NCI-H526 treated with DMSO at 0.1 percent for 48 hours (cell line): ENCODE results near the gene ZAP70.

Experiments
- DNase-seq: peaks from one replicate; lab custom pipeline; 2025; lab: John Stamatoyannopoulos, UW

The ZAP70 gene

DNA sequence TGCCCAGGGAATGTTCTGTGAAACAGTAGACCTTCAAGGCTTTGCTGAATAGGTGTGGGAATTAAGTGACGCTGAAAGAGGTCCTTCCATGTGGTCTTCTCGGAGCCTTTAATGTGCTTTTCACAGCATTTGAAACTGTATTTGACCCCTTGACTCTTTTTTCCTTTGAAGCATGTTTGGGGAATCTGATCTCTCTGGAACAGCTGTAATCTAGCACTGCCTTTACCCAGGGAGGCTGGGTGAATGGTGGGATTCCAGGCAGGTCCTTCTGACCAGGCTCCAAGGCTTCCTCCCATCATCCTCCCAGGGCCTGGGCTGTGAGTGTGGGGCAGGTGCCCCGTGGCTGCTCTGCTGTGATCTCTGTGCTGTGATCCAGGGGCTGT, 4.2 kb downstream of the ZAP70 start:
- DNase-seq, result no peak

DNA sequence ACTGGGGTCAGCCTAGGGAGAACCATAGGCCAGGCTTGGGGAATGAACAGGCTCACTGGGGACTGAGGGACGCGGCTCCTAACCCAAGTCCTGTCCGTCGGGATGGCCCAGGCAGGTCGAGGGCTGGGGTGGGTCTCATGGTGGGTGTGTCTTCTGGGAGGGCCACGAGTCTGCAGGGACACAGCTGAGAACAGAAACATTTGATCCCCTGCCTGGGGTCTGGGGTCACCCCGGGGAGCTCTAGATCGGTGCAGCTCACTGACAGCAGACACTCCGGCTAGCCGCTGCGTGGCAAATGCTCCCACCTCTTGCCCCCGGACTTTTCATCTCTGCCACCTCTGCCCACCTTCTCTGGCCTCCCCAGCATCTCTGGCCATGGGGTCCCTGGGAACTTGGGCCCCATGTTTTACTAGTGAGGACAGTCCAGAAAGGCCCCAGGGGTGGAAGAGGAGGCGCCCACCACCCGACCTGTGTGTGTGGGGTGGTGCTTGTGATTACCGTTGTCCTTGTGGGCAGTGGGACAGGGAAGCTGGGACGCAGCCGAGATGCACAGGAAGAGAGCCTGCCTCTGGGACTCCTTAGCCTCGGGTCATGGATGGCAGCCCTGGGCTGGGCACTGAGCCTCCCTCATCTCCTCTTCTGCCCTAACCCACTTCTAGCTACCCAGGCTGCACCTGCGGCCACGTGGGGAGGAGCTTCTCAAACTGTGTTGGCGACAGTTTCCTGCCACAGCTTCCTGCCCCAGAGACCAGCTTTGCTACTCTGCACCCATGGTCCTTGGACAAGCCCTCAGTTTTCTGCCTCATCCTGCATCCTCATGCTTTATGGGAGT, 4.9 kb downstream of the ZAP70 start:
- DNase-seq, result no peak

DNA sequence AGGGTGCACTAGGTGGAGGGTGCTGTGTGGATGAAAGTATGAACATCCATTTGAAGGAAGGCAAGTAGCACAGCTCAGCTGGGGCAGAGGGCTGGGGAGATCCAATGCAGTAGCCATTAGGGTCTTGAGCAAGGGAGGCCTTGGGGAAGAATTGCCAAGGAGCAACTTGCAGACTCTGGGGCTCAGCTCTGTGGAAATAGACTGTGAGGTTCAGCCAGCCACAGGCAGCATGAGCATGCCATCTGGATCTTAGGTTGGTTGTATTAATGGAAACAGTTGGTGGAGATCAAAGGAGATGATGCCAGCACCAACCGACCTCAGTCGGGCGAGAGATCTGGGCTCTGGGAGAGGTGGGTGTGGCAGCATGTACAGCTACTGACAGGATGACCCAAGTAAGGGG, 5.6 kb downstream of the ZAP70 start:
- DNase-seq, result no peak

DNA sequence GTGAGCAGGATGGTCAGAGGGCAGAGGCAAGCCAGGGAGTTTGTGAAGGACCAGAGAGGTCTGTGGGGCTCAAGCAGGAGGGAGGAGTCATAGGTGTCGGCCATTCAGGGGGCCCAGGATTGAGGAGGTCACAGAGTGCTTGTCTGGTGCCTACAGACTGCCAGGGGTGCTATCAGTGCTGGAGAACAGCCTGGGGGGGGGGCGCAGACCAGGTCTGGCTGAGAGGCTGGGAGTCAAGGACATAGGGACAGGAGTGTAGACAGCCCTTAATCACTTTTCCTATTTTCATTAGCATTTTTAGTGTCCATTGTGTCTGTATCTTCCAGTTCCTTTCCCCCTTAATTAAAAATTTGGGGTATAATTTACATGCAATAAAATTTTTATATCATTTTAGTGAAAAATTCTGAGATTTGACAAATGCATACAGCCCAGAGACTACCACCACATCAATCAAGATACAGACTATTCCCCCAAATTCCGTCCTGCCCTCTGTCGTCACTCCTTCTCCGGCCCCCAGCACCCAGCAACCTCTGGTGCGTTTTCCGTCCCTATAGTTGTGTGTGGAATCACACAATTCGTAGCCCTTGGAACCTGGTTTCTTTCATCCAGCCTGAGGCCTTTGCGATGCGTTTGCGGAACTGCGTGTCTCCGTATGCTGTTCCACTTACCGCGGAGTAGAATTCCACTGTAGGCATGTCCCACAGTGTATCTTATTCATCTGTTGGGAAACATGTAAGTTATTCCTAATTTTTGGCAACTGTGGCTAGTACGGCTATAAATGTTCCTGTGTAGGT, 6.2 kb downstream of the ZAP70 start:
- no peak for DNase-seq

DNA sequence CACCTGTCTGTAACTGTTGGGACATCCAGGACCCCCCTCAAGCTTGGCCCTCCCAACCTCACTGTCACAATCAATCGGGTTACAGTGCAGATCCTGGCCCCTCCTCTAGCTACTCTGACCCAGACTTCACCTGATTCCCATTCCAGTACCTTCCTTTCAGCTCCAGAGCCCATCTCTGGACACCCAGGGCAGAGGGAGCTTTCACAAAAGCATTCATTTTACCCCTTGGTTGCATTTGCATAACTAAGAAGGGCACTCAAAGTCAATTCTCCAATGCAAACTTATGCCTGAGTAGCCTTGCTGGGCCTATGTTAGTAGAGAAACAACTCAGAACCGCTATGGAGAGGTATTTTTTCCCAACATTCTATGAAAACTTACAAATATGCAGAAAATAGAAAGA, 7.4 kb downstream of the ZAP70 start:
- DNase-seq, result no peak

DNA sequence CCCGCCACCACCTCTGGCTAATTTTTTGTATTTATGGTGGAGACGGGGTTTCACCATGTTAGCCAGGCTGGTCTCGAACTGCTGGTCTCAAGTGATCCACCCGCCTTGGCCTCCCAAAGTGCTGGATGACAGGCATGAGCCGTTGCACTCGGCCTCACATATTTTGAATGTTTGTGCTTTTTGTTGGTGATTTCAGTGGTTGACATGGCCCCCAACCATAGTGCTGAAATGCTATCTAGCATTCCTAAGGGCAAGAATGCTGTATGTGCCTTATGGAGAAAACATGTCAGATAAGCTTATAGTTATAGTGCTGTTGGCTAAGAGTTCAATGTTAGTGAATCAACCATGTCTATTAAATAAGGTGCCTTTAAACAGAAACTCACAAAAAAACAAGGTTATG, 8.9 kb downstream of the ZAP70 start:
- DNase-seq, result no peak

DNA sequence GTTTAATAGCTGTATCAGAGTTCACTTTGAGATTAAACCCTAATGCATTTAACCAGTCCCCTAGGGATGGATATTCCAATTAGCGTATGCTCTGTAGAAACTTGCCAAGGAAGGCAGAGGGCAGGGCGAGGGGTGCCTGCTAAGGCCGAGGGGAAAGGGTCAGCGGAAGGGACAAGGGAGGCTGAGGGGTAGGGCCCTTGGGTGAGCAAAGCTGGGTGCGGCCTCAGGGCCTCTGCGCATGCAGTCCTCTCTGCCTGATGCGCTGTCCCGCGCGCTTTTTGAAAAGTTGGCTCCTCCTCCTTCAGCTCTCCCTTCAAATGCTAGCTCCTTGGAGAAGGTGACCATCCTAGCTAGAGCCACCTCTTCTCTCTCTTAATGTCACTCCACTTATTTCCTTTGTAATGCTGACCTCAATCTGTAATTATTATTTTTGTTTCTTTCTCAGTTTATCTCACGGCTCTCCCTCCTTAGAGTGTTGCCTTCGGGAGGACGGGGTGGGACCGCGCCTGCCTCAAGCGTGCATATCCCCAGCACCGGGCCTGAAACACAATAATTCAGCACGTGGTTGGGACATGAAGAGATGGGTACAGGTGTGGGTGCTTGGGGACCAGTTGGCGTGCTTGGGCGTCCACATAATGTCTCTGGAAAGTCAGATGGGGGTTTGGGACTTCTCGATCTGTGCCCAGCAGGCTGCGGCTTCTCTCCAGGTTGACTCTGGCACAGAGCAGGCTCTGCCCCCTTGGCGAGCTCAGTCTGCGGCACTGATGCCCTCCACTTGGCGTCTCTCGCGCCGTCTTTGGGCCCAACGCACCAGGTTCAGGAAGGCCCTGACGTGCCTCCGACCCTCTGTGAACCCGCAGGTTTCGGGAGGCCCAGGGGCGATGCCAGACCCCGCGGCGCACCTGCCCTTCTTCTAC, 10.0 kb downstream of the ZAP70 start:
- DNase-seq, result no peak

DNA sequence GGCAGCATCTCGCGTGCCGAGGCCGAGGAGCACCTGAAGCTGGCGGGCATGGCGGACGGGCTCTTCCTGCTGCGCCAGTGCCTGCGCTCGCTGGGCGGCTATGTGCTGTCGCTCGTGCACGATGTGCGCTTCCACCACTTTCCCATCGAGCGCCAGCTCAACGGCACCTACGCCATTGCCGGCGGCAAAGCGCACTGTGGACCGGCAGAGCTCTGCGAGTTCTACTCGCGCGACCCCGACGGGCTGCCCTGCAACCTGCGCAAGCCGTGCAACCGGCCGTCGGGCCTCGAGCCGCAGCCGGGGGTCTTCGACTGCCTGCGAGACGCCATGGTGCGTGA, 10.7 kb downstream of the ZAP70 start:
- no peak for DNase-seq

DNA sequence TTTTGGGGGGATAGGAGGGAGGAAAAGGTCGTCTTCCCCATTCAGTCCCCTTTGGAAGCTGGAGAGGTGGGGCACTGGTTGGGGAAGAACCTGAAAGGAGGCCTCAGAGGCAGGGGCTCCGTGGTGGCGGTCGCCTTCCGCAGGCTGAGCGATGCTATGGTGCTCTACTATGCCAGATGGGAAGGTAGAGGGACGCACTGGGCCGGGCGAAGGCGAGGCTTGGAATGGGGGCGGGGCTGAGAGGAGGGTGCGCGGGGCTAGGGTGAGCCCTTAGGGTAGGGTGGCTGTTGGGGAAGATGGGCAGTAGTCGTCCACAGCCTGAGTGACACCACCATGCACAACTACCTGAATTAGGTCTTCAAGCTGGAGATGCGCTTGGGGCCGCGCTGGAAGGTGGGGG, 11.1 kb downstream of the ZAP70 start:
- no peak for DNase-seq

DNA sequence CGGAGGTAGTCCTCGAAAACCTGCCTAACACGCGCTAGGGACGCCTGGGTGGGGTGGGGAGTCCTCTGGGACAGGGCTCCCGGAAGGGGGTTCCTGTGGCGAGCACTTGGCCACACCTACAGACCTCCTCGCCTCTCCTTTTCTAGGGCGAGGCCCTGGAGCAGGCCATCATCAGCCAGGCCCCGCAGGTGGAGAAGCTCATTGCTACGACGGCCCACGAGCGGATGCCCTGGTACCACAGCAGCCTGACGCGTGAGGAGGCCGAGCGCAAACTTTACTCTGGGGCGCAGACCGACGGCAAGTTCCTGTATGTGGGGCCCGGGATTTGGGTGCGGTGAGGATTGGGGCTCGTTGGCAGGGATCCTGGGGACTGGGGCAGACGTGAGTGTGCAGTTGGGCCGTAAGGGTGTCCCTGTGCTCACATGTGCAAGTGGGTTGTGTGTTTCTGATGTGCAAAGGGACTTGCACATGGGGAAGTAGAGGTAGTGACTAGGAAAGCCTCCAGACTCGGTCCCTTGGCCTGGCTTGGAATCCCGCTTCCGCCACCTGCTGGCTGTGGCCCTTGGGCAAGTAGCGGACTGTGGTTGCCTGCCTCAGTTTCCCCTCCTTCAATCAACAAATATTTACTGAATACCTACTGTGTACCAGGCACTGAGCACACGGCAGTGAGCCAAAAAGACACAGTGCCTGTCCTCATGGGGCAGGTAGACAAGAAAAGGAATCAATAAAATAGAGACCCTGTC, 11.7 kb downstream of the ZAP70 start:
- no peak for DNase-seq

DNA sequence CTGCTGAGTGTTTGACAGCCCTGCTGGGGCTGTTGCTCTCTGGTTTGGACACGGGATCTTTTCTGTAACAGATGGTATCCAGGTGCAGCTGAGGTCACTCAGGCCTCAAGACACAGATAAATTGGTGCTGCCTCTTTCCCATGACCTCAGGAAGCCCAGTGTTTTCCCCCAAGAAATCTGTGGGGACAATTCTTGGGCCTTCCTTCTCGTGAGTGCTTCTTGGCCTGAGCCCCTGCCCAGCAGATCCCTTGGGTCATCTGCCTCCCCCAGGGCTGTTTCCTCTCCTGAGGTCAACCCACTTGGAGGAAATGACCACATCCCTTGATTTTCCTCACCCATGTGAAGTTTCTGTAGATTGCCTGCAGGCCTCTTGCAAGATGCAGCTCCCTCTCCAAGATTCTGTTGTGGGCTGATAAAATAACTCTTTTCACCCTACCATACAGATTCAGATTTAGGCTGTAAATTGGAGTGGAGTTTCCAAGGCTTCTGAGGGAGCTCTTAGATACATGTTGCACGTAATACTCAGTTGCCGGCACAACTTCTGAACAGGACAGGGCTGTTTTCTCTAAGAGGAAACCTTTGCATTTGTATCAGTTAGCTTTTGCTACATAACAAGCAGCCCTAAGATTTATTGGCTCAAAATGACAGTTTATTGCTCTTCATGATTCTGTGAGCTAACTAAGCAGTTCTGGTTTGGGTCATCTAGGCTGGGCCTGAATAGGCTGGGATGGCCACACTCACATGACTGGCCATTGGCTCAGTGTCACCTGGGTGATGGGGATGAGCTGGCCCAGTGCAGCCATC, 13.1 kb downstream of the ZAP70 start:
- no peak for DNase-seq

DNA sequence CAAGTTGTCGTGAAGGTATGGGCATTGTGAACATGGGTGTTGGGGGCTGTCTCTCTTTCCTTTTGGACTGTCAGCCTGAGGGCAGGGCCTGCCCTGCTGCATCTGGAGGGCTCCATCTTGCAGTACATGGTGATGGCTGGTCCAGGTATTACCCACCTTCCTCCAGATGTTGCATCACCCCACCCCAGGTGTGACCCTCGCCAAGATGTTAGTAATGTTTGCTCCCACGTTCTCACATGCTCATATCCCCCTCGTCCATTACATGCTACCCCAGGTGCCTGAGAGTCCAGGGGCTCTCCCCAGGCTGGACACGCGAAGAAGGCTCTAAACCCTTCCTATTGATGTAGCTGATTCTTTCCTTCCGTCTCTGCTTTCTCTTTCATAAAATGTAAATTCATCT, 13.9 kb downstream of the ZAP70 start:
- DNase-seq, result no peak

DNA sequence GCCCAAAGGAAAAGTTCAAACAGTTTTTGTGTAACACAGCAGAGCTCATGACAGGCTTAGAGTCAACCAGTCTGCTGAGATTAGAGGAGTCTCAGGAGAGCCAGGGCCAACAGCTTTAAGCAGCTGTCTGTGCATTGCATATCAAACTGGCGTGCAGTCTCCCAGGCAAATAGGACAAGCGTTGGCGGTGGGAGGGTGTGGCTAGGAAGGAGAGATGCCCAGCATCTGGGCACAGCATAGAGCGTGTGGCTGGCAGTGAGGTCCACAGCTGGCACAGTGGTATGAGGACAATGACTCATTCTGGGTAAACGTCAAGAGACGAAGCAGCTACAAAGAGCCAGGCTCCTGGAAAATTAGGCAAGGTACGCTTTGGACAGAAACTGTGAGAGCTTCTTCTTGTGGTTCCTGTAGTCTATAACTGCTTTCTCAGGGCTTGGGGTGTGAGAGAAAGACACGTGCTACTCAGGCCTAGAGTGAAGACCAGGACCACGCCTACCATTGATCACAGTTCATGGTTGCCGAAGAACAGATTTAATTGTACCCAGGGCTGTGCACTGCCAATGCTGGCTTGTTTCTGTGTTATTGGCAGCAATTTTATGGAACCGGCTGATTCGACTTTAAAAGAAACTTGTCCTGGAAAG, 14.8 kb downstream of the ZAP70 start:
- no peak for DNase-seq

DNA sequence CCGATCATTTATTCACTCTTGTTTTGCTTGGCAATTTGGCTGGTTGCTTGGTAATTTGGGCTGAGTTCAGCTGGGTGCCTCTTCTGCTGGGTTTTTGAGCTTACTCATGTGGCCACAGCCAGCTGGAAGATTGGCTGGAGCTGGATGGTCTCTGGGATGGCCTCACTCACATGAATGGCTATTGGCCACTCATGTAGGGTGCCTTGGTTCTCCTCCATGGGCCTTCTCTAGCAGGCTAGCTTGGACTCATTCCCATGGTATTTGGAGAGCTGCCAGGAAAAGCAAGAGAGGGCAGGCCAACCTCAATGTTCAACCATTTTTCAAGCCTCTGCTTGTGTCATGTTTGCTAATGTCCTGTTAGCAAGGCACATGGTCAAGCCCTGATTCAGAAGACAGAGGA, 16.9 kb downstream of the ZAP70 start:
- no peak for DNase-seq

DNA sequence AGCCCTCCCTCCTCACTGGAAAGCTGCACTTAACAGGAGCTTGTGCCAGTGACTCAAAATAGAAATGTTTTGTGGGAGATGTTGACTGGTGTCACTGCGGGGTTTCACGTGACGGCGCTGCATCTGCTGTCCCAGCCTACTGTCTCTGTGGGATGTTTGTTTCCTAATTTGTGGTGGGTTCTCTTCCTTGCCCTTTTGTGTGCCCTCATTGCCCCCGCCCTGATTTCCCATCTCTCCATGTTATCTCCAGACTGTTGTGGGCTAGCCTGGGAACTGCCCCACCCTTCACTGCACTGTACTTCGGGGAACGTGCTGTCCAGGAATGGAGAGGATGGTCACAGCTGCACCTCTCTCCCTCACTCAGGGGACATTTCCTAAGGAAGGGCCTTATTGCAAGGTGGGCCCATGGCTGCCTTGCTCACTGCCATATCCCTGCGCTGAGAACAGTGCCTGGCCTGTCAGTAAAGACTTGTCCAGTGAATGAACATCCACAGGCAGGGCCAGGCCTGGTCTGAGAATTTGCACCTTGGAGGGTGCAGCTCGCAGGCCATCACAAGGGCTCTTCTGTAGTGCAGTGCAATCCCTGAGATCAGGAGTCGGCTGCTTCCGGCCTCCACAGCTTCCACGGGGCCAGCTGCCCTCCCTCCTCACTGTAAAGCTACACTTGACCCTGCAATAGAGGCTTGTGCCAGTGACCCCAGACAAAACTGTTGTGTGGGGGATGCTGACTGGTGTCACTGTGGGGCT, 18.1 kb downstream of the ZAP70 start:
- DNase-seq, result no peak

DNA sequence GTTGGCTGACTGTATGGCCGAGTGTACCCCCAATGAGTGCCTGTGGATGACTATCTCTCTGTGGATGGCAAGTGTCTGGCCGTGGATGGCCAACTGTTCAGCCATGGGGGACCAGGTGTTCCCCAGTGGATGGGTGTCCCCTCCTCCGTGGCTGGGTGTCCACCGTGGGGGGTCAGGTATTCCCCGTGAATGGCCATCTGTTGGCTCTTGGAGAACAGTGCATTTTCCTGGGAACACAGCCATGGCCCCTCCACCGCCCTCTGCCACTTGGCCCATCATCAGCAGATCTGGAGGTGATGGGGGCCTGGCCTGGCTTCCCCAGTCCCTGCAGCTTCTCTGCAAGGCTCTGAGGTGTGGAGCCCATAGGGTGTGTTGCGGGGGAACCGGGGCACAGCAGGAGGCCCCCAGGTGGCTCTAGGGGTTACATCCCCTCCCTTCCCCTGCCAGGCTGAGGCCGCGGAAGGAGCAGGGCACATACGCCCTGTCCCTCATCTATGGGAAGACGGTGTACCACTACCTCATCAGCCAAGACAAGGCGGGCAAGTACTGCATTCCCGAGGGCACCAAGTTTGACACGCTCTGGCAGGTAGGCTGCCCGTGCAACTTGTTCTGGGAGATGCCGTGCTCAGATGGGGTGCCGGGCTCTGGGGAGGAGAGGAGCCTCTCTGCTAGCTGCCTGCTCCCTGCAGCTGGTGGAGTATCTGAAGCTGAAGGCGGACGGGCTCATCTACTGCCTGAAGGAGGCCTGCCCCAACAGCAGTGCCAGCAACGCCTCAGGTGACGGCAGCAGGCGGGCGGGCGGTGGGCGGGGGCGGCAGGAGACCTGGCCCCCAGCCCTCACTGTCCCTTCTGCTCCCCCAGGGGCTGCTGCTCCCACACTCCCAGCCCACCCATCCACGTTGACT, 19.3 kb downstream of the ZAP70 start:
- DNase-seq, result no peak

DNA sequence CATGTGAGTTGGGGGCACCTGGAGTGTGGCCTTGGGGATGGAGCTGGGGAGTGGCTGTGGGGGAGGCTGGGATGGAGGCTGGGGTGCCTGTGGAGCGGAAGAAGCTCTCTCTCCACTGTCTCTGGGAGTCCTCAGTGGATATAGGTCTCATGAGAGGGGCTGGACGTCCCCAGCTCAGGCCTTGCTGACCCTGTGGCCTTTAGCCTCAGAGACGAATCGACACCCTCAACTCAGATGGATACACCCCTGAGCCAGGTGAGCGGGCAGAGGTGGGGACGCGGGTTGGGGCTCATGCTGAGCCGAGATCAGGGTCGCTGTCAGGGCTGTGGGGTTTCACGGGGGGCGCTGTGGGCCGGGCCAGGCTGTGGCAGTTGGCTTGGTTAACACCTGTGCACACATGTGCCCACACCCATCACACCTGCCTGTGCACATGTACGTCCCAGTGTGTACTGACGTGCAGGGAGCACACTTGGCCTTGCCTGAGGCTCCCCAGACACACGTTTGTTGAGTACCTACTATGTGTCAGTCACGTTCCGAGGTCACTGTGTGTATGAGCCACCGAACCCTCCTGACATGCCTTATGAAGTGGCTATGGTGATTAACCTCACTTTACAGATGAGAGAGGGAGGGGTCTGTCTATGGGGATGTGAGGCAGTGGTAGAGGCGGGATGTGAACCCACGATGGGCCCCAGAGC, 20.1 kb downstream of the ZAP70 start:
- DNase-seq, result no peak
